ENCODE results near the gene CASP7. TPM values are rescaled to one million over a fixed set of nuclear protein-coding genes. Genes with fewer than 3 reads are reported as not detected.
A peak's percentile ranks its signal among the peaks of the same experiment; 100 is the strongest.

Gene CASP7
- total RNA-seq, 1 experiment from 2014 or later, result 14.0 TPM

DNA sequence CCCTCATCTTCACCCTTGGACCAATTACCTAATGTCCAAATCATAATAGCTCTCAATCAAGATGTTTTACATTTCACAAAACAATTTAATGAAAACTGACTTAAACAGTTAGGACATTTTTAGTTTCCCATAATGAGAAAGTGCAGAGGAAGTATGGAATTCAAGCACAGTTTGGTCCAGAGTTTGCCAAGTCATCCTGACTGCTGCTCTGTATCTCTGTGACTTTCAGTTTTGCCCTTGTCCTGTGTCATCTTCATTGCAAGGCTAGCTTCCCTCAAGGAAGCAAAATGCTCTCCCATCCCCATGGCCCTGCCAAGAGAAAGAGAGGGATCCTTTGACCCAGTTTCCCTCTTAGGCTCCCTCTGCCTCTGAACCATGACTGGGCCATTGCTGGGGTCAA, 63.9 kb downstream of the CASP7 start:
- H3K36me3 ChIP-seq (ENCODE audit: low read depth), result no peaks in the 10 kb centered on the region
- H3K79me2 ChIP-seq (ENCODE audit: low read depth), result no peaks in the 10 kb centered on the region
- H3K4me1 ChIP-seq (replicated peaks; ENCODE audit: insufficient read depth), result peaks cover 8% of the 10 kb centered on the region
- no peak overlapping the region for H2AFZ ChIP-seq
- no TSS peak for BruUV-seq (replicated peaks)
- H3K4me2 ChIP-seq, result no peak overlapping the region
- ChIA-PET CTCF (no interaction called here), POLR2A (ENCODE audit: unreplicated experiment) (no interaction called here)
- H3K27me3 ChIP-seq (ENCODE audit: insufficient read depth, low read depth), result no peaks in the 10 kb centered on the region
- H3K4me3 ChIP-seq, result no peak overlapping the region
- 0 out of 2 replicates have a peak, but pooled peaks cover 3% of the 10 kb centered on the region for H3F3A ChIP-seq (ENCODE audit: insufficient read depth, low read depth)
- TF ChIP-seq EZH2 (IDR thresholded peaks at IDR 0.05; ENCODE audit: low read depth), result no peak
- intact Hi-C loops (cut with micrococcal nuclease; ENCODE audit: unreplicated experiment), result no loop called here
- H4K20me1 ChIP-seq (ENCODE audit: insufficient read depth), result no peaks in the 10 kb centered on the region
- H3K27ac ChIP-seq, result no peak overlapping the region
- no peaks in the 10 kb centered on the region for H3K9me2 ChIP-seq (ENCODE audit: insufficient read depth)
- H3K9me3 ChIP-seq (ENCODE audit: insufficient read depth, low read depth), result no peaks in the 10 kb centered on the region
- no peak for DNase-seq

DNA sequence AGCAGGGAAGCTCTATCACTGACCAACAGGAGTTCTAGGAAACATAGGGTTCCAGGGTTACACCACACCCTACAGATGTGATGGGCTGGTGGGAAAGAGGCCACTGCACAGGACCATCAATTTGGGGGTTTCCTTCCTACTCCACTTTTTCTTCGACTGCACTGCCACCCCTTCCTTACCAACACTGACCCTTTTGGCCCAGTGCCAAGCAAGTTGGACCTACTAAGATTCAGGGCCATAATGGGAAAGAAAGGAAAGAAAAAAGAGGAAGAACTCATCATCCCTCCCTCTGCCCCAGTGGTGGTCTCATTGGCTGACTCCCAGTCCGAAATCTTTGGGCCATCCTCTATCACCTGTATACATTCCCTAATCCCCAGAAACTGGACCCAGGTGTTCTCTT, 65.7 kb downstream of the CASP7 start:
- Histone ChIP-seq H4K20me1 (ENCODE audit: insufficient read depth) (no peaks in the 10 kb centered on the region), H2AFZ (no peak overlapping the region), H3K36me3 (ENCODE audit: low read depth) (no peaks in the 10 kb centered on the region), H3K79me2 (ENCODE audit: low read depth) (no peaks in the 10 kb centered on the region), H3K4me2 (no peak overlapping the region), H3K9me2 (ENCODE audit: insufficient read depth) (no peaks in the 10 kb centered on the region), H3F3A (ENCODE audit: insufficient read depth, low read depth) (0 out of 2 replicates have a peak, but pooled peaks cover 3% of the 10 kb centered on the region), H3K4me1 (replicated peaks; ENCODE audit: insufficient read depth) (peaks cover 8% of the 10 kb centered on the region), H3K9me3 (ENCODE audit: insufficient read depth, low read depth) (no peaks in the 10 kb centered on the region), H3K4me3 (no peak overlapping the region), H3K27me3 (ENCODE audit: insufficient read depth, low read depth) (no peaks in the 10 kb centered on the region), H3K27ac (no peak overlapping the region)
- intact Hi-C loops (cut with micrococcal nuclease; ENCODE audit: unreplicated experiment), result no loop called here
- no peak for TF ChIP-seq EZH2 (IDR thresholded peaks at IDR 0.05; ENCODE audit: low read depth)
- POLR2A ChIA-PET (ENCODE audit: unreplicated experiment), result no interaction called here
- CTCF ChIA-PET, result no interaction called here
- no peak for DNase-seq
- BruUV-seq (replicated peaks), result no TSS peak

DNA sequence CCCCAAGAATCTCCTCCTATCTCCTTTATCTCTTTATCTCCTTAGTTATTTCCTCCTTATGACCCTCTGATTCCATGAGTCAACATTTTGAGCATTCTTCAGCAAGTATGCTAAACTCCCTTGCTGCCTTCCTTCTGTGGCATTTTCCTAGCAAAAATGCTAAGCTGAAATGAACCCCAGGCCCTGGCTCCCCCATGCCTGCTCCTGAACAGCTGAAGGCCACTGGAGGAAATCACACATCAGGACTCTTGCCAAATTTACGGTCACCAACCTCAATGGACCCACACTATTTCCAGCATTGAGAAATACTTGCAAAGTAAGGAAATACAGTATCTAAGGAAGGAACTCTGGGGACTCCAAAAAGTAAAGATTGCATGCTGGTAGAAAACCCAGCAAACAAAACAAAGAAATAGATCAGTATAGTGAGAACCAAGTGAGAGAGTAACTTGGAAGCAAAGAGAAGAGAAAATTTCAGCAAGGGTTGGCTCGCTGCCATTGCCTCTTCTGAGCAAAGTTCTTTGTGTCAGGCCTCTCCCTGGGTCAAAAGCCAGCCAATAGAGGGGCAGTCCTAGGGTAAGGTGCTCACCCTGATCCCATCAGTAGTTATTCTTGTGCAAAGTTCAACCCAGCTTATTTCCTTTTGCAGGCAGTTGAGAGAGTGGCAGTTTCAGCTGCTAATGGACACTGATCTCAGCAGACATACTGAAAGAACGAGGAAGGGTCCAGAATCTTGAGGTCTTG, 66.7 kb downstream of the CASP7 start:
- 0 out of 2 replicates have a peak overlapping the region, but pooled peaks have one; percentile 19 for H3K4me2 ChIP-seq
- peak; percentile 35 to 39 for DNase-seq
- no peaks in the 10 kb centered on the region for H3K79me2 ChIP-seq (ENCODE audit: low read depth)
- no peak for TF ChIP-seq EZH2 (IDR thresholded peaks at IDR 0.05; ENCODE audit: low read depth)
- TF ChIP-seq, protein P1, sequence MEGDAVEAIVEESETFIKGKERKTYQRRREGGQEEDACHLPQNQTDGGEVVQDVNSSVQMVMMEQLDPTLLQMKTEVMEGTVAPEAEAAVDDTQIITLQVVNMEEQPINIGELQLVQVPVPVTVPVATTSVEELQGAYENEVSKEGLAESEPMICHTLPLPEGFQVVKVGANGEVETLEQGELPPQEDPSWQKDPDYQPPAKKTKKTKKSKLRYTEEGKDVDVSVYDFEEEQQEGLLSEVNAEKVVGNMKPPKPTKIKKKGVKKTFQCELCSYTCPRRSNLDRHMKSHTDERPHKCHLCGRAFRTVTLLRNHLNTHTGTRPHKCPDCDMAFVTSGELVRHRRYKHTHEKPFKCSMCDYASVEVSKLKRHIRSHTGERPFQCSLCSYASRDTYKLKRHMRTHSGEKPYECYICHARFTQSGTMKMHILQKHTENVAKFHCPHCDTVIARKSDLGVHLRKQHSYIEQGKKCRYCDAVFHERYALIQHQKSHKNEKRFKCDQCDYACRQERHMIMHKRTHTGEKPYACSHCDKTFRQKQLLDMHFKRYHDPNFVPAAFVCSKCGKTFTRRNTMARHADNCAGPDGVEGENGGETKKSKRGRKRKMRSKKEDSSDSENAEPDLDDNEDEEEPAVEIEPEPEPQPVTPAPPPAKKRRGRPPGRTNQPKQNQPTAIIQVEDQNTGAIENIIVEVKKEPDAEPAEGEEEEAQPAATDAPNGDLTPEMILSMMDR (conservative IDR thresholded peaks at IDR 0.05), result no peak
- no peak overlapping the region for H3K4me3 ChIP-seq
- peaks cover 3% of the 10 kb centered on the region; the same call in 1 of the 2 replicates for H3F3A ChIP-seq (ENCODE audit: insufficient read depth, low read depth)
- ChIA-PET CTCF (no interaction called here), POLR2A (ENCODE audit: unreplicated experiment) (interaction anchor here (0.7 kb wide), 1 partner anchor 42 kb away, joined by 3 read pairs; no protein-coding TSS in a partner anchor)
- no peaks in the 10 kb centered on the region for H3K36me3 ChIP-seq (ENCODE audit: low read depth)
- H3K27ac ChIP-seq, result no peak overlapping the region
- H3K4me1 ChIP-seq (replicated peaks; ENCODE audit: insufficient read depth), result peaks cover 8% of the 10 kb centered on the region
- H4K20me1 ChIP-seq (ENCODE audit: insufficient read depth), result no peaks in the 10 kb centered on the region
- BruUV-seq (replicated peaks), result no TSS peak
- no peaks in the 10 kb centered on the region for H3K27me3 ChIP-seq (ENCODE audit: insufficient read depth, low read depth)
- no peak overlapping the region for H2AFZ ChIP-seq
- H3K9me2 ChIP-seq (ENCODE audit: insufficient read depth), result no peaks in the 10 kb centered on the region
- no peaks in the 10 kb centered on the region for H3K9me3 ChIP-seq (ENCODE audit: insufficient read depth, low read depth)
- intact Hi-C loops (cut with micrococcal nuclease; ENCODE audit: unreplicated experiment), result no loop called here

DNA sequence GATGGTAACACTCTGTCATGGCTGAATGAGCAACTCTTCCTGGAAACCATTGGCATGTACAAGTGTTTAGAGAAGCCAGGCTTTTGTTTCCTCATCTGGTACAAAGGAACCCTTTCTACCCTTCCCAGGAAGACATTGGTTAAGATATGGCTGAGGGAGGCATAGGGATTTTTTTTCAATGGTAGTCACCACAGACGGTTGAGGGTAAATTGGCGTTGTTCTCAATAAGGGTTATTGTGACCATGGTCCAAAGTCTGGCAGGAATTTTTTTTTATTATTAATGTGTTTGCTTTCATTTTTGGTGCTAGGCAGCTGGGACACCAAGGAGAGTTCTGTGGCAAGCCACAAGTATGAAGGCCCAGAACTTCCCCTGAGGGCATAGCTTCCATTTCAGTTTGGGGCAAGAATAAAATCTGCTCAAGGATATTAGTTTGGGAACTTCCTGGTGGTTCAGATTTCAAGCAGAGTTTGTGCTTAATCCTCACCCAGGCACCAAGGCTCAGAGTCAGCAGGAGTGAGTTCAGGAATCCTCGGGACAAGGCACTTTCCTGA, 71.5 kb downstream of the CASP7 start, which contains the start of gene PLEKHS1:
Gene PLEKHS1 (plus strand): TSS at position 502 of the 552 bp plus-strand sequence. CDS start 3,596 bp downstream, outside the sequence.
- Histone ChIP-seq H3K9me3 (ENCODE audit: insufficient read depth, low read depth) (no peaks in the 10 kb centered on the region), H3K4me2 (no peak within 1 kb of the TSS), H3F3A (ENCODE audit: insufficient read depth, low read depth) (peaks cover 2% of the 10 kb centered on the region; the same call in 1 of the 2 replicates), H3K36me3 (ENCODE audit: low read depth) (no peaks in the 10 kb centered on the region), H4K20me1 (ENCODE audit: insufficient read depth) (no peaks in the 10 kb centered on the region), H3K4me3 (no peak within 1 kb of the TSS), H3K27ac (no peak within 1 kb of the TSS), H3K79me2 (ENCODE audit: low read depth) (no peaks in the 10 kb centered on the region), H3K4me1 (replicated peaks; ENCODE audit: insufficient read depth) (peaks cover 6% of the 10 kb centered on the region), H2AFZ (no peak within 1 kb of the TSS), H3K9me2 (ENCODE audit: insufficient read depth) (no peaks in the 10 kb centered on the region), H3K27me3 (ENCODE audit: insufficient read depth, low read depth) (no peaks in the 10 kb centered on the region)
- DNase-seq, result peak; percentile 60 to 73
- intact Hi-C loops (cut with micrococcal nuclease; ENCODE audit: unreplicated experiment), result loop anchor here (1.0 to 5.0 kb wide), 3 partner anchors 196 to 882 kb away; no protein-coding TSS in a partner anchor
- ChIA-PET POLR2A (ENCODE audit: unreplicated experiment) (no interaction called here), CTCF (no interaction called here)
- TF ChIP-seq, protein P1 (conservative IDR thresholded peaks at IDR 0.05), result no peak
- TF ChIP-seq EZH2 (IDR thresholded peaks at IDR 0.05; ENCODE audit: low read depth), result no peak
- BruUV-seq (replicated peaks), result no TSS peak
